NT2/D1 (cell line): ENCODE measurements around the gene ITGAE.

ENCODE experiments used
- DNase-seq: peaks from one replicate; pipeline ENCODE4 v3.0.0-alpha.2; 2011; ENCODE audit warnings: low read depth, low spot score
- H3K27me3 ChIP-seq: 2 replicates; pipeline ENCODE4 v1.6.0; 2011; ENCODE audit warnings: mild to moderate bottlenecking; ENCODE audit not compliant: insufficient read length, insufficient read depth
- H3K36me3 ChIP-seq: 2 replicates; pipeline ENCODE4 v1.6.1; 2011; ENCODE audit warnings: mild to moderate bottlenecking, low read length, mixed read lengths; ENCODE audit not compliant: insufficient read depth, insufficient read length
- H3K4me1 ChIP-seq: 2 replicates; pipeline ENCODE4 v1.5.1; 2011; ENCODE audit not compliant: insufficient read depth, insufficient read length
- H3K4me3 ChIP-seq: 2 replicates; pipeline ENCODE4 v1.5.1; 2011; ENCODE audit warnings: low read depth; ENCODE audit not compliant: insufficient read length
- H3K9ac ChIP-seq: 2 replicates; pipeline ENCODE4 v1.6.0; 2011; ENCODE audit warnings: low read depth; ENCODE audit not compliant: insufficient read length
- H3K9me3 ChIP-seq: 2 replicates; pipeline ENCODE4 v1.5.1; 2011; ENCODE audit warnings: mild to moderate bottlenecking, low read length; ENCODE audit not compliant: insufficient read depth
- SUZ12 ChIP-seq: IDR thresholded peaks from 2 replicates; pipeline ENCODE4 v1.6.1; 2011; ENCODE audit not compliant: insufficient read length, insufficient read depth; ENCODE audit errors: extremely low read depth
- YY1 ChIP-seq: IDR thresholded peaks from 2 replicates; pipeline ENCODE4 v1.6.1; 2011; ENCODE audit not compliant: insufficient read length, insufficient read depth
- ZNF274 ChIP-seq: IDR thresholded peaks from 2 replicates; pipeline ENCODE4 v1.6.1; 2011; ENCODE audit warnings: mild to moderate bottlenecking, low read depth, low read length

The ITGAE gene

GRCh38 chr17:3804503-3804931 is 3.5 kb upstream of the ITGAE start:
- no peak overlapping the region for H3K9ac ChIP-seq
- H3K36me3 ChIP-seq: peaks cover 41% of the 10 kb centered on the region
- peaks cover 3% of the 10 kb centered on the region for H3K4me1 ChIP-seq
- no peak overlapping the region for H3K4me3 ChIP-seq
- DNase-seq: no peak
- no peak for TF ChIP-seq YY1
- H3K9me3 ChIP-seq: no peaks in the 10 kb centered on the region
- no peaks in the 10 kb centered on the region for H3K27me3 ChIP-seq

GRCh38 chr17:3803308-3803640 is 2.3 kb upstream of the ITGAE start:
- H3K4me3 ChIP-seq: no peak overlapping the region
- no peak overlapping the region for H3K9ac ChIP-seq
- DNase-seq: no peak
- H3K4me1 ChIP-seq: peaks cover 3% of the 10 kb centered on the region
- no peaks in the 10 kb centered on the region for H3K9me3 ChIP-seq
- TF ChIP-seq YY1 (no peak), SUZ12 (no peak), ZNF274 (no peak)
- no peaks in the 10 kb centered on the region for H3K27me3 ChIP-seq
- H3K36me3 ChIP-seq: peaks cover 31% of the 10 kb centered on the region

GRCh38 chr17:3802461-3803307 is 1.7 kb upstream of the ITGAE start:
- peaks cover 25% of the 10 kb centered on the region for H3K36me3 ChIP-seq
- no peak for DNase-seq
- H3K27me3 ChIP-seq: no peaks in the 10 kb centered on the region
- no peaks in the 10 kb centered on the region for H3K9me3 ChIP-seq
- no peak for TF ChIP-seq YY1
- no peak for TF ChIP-seq ZNF274
- no peak for TF ChIP-seq SUZ12
- no peak overlapping the region for H3K4me3 ChIP-seq
- H3K9ac ChIP-seq: no peak overlapping the region
- peaks cover 3% of the 10 kb centered on the region for H3K4me1 ChIP-seq

GRCh38 chr17:3801792-3802191 is 804 bp upstream of the ITGAE start:
- TF ChIP-seq SUZ12: no peak
- TF ChIP-seq YY1: no peak
- TF ChIP-seq ZNF274: no peak
- peaks cover 3% of the 10 kb centered on the region for H3K4me1 ChIP-seq
- no peaks in the 10 kb centered on the region for H3K9me3 ChIP-seq
- H3K4me3 ChIP-seq: no peak overlapping the region
- H3K27me3 ChIP-seq: no peaks in the 10 kb centered on the region
- no peak overlapping the region for H3K9ac ChIP-seq
- peaks cover 16% of the 10 kb centered on the region for H3K36me3 ChIP-seq
- no peak for DNase-seq

- H3K9me3 ChIP-seq: no peaks in the 10 kb centered on the region
Measured at GRCh38 chr17:3801347-3801746, 359 bp upstream of the ITGAE start.

GRCh38 chr17:3799181-3799945 is 1.6 kb downstream of the ITGAE start:
- Histone ChIP-seq H3K36me3 (peaks cover 5% of the 10 kb centered on the region), H3K9ac (no peak overlapping the region), H3K27me3 (no peaks in the 10 kb centered on the region), H3K9me3 (no peaks in the 10 kb centered on the region), H3K4me1 (peaks cover 15% of the 10 kb centered on the region), H3K4me3 (no peak overlapping the region)
- no peak for DNase-seq
- TF ChIP-seq SUZ12 (no peak), YY1 (no peak), ZNF274 (no peak)

More at GRCh38 chr17:3801347-3801746, 359 bp upstream of the ITGAE start:
- Histone ChIP-seq H3K4me1 (peaks cover 3% of the 10 kb centered on the region), H3K36me3 (peaks cover 14% of the 10 kb centered on the region), H3K9ac (no peak overlapping the region), H3K4me3 (no peak overlapping the region), H3K27me3 (no peaks in the 10 kb centered on the region)
- DNase-seq: no peak
- TF ChIP-seq ZNF274 (no peak), YY1 (no peak), SUZ12 (no peak)

GRCh38 chr17:3798273-3799180 is 2.5 kb downstream of the ITGAE start:
- Histone ChIP-seq H3K9ac (no peak overlapping the region), H3K9me3 (no peaks in the 10 kb centered on the region), H3K27me3 (no peaks in the 10 kb centered on the region), H3K4me3 (no peak overlapping the region), H3K4me1 (peaks cover 15% of the 10 kb centered on the region), H3K36me3 (peaks cover 5% of the 10 kb centered on the region)
- TF ChIP-seq ZNF274: no peak
- TF ChIP-seq YY1: no peak
- DNase-seq: no peak
